Measurements from ENCODE around the gene PRSS21.

DNA sequence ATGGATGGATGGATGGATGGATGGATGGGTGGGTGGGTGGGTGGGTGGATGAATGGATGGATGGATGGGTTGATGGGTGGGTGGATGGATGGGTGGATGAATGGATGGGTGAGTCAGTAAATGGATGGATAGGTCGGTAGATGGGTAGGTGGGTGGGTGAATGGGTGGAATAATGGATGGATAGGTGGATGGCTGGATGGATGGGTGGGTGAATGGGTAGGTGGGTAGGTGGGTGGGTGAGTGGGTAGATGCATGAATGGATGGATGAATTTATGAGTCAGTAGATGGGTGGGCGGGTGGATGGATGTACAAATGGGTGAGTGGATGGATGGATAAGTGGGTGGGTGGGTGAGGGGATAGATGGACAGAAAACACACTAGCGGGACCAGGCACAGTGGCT is 17.9 kb downstream of the PRSS21 start:
- TF ChIP-seq ZNF157 (tag by site-specific recombination; IDR thresholded peaks at IDR 0.05) (no peak), ZNF114 (tag by site-specific recombination; IDR thresholded peaks at IDR 0.05) (no peak), ZXDB (tag by site-specific recombination; IDR thresholded peaks at IDR 0.05) (no peak), YY1 (tag by site-specific recombination; IDR thresholded peaks at IDR 0.05) (no peak), ZNF23 (tag by site-specific recombination; IDR thresholded peaks at IDR 0.05; ENCODE audit: borderline replicate concordance) (no peak), RBAK (tag by site-specific recombination; IDR thresholded peaks at IDR 0.05) (no peak), ZNF776 (tag by site-specific recombination; IDR thresholded peaks at IDR 0.05; ENCODE audit: borderline replicate concordance) (no peak), ZNF24 (tag by site-specific recombination; IDR thresholded peaks at IDR 0.05) (no peak), ZNF623 (tag by site-specific recombination; IDR thresholded peaks at IDR 0.05) (no peak)
- TF ChIP-seq, protein P1, sequence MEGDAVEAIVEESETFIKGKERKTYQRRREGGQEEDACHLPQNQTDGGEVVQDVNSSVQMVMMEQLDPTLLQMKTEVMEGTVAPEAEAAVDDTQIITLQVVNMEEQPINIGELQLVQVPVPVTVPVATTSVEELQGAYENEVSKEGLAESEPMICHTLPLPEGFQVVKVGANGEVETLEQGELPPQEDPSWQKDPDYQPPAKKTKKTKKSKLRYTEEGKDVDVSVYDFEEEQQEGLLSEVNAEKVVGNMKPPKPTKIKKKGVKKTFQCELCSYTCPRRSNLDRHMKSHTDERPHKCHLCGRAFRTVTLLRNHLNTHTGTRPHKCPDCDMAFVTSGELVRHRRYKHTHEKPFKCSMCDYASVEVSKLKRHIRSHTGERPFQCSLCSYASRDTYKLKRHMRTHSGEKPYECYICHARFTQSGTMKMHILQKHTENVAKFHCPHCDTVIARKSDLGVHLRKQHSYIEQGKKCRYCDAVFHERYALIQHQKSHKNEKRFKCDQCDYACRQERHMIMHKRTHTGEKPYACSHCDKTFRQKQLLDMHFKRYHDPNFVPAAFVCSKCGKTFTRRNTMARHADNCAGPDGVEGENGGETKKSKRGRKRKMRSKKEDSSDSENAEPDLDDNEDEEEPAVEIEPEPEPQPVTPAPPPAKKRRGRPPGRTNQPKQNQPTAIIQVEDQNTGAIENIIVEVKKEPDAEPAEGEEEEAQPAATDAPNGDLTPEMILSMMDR (tag by site-specific recombination; IDR thresholded peaks at IDR 0.05): no peak
- TF ChIP-seq, protein P2, sequence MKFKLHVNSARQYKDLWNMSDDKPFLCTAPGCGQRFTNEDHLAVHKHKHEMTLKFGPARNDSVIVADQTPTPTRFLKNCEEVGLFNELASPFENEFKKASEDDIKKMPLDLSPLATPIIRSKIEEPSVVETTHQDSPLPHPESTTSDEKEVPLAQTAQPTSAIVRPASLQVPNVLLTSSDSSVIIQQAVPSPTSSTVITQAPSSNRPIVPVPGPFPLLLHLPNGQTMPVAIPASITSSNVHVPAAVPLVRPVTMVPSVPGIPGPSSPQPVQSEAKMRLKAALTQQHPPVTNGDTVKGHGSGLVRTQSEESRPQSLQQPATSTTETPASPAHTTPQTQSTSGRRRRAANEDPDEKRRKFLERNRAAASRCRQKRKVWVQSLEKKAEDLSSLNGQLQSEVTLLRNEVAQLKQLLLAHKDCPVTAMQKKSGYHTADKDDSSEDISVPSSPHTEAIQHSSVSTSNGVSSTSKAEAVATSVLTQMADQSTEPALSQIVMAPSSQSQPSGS (tag by site-specific recombination; IDR thresholded peaks at IDR 0.05; ENCODE audit: low read depth): no peak
